Lung (tissue), 12 donors: ENCODE results near the gene ATP10D. TPM values are rescaled to one million over a fixed set of nuclear protein-coding genes. Genes with fewer than 3 reads are reported as not detected.

ENCODE experiments used
- ATAC-seq: fragments of 200-7000 bp; cut with Tn5 transposase; one replicate; pipeline ENCODE4 v1.9.1; 2020; ENCODE audit warnings: moderate number of reproducible peaks; ENCODE audit not compliant: insufficient read depth, low FRiP score
- DNase-seq, 3 donors: peaks; one replicate each; pipeline ENCODE4 v3.0.0-alpha.2; 2013 to 2017
- H3K27ac ChIP-seq, 2 donors: one replicate each; pipeline ENCODE4 v1.5.1; 2013; ENCODE audit warnings: mild to moderate bottlenecking in 2 of 2, moderate library complexity in 2 of 2, control low read depth in 1 of 2, inconsistent platforms in 1 of 2, low read depth in 1 of 2, low read length in 1 of 2
- H3K27me3 ChIP-seq, 3 donors: one replicate each; pipeline ENCODE4 v1.5.1; 2013; ENCODE audit warnings: low read length in 2 of 3; ENCODE audit not compliant: control insufficient read depth in 3 of 3, insufficient read depth in 3 of 3
- H3K36me3 ChIP-seq, 4 donors: one replicate each; pipeline ENCODE4 v1.5.1; 2013; ENCODE audit warnings: low read length in 4 of 4, mild to moderate bottlenecking in 1 of 4, moderate library complexity in 1 of 4; ENCODE audit not compliant: control insufficient read depth in 4 of 4, insufficient read depth in 4 of 4
- H3K4me1 ChIP-seq, 5 donors: one replicate each; pipeline ENCODE4 v1.5.1; 2013; ENCODE audit warnings: low read length in 5 of 5, mild to moderate bottlenecking in 2 of 5, moderate library complexity in 1 of 5; ENCODE audit not compliant: control insufficient read depth in 5 of 5, insufficient read depth in 5 of 5
- H3K4me3 ChIP-seq: one replicate; pipeline ENCODE4 v1.5.1; 2013; ENCODE audit warnings: mild to moderate bottlenecking, control low read depth, moderate library complexity
- H3K9ac ChIP-seq, 2 donors: one replicate each; pipeline ENCODE4 v1.5.1; 2013; ENCODE audit warnings: low read length in 2 of 2, control low read depth in 1 of 2; ENCODE audit not compliant: insufficient read depth in 1 of 2
- H3K9me3 ChIP-seq, 4 donors: one replicate each; pipeline ENCODE4 v1.5.1; 2013; ENCODE audit warnings: low read length in 3 of 4, mild to moderate bottlenecking in 1 of 4, moderate library complexity in 1 of 4; ENCODE audit not compliant: control insufficient read depth in 4 of 4, insufficient read depth in 3 of 4
- WGBS, 2 donors: extraction: QIAGEN DNeasy Blood & Tissue Kit; methylation state at CpG; one replicate each; pipeline ENCODE4 v1.1.7; 2013; 5-methylcytosine and 5-hydroxymethylcytosine counted together
- polyA plus RNA-seq, 2 donors: library from polyadenylated mRNA; stranded (reverse); fragments of 200-250 nt; gene quantifications; one replicate each; pipeline ENCODE4 v1.2.1, GENCODE V29; 2013
- total RNA-seq, 2 donors: library from RNA; depleted of rRNA in 1 of 2; stranded (reverse); fragments of >200 nt in 1 of 2; gene quantifications; one replicate each; pipeline ENCODE4 v1.2.1, GENCODE V29; 2014 to 2021
- TF ChIP-seq, protein P1 (sequence below): IDR thresholded peaks from 2 replicates; pipeline ENCODE4 v1.5.1; 2012; ENCODE audit warnings: mild to moderate bottlenecking; ENCODE audit errors: control extremely low read depth, extremely low read depth
- donor health status: control.
- donor health status: control.
- donor health status: Bipolar disorder and iron deficiency.
- donor health status: healthy.
- donor health status: DM: yes; HTN: yes; CAD: no.

The ATP10D gene
- total and polyA plus RNA-seq, 4 donors: 3.1 to 34.9 (median 14.9) TPM

- TF ChIP-seq, protein P1, sequence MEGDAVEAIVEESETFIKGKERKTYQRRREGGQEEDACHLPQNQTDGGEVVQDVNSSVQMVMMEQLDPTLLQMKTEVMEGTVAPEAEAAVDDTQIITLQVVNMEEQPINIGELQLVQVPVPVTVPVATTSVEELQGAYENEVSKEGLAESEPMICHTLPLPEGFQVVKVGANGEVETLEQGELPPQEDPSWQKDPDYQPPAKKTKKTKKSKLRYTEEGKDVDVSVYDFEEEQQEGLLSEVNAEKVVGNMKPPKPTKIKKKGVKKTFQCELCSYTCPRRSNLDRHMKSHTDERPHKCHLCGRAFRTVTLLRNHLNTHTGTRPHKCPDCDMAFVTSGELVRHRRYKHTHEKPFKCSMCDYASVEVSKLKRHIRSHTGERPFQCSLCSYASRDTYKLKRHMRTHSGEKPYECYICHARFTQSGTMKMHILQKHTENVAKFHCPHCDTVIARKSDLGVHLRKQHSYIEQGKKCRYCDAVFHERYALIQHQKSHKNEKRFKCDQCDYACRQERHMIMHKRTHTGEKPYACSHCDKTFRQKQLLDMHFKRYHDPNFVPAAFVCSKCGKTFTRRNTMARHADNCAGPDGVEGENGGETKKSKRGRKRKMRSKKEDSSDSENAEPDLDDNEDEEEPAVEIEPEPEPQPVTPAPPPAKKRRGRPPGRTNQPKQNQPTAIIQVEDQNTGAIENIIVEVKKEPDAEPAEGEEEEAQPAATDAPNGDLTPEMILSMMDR: no peak
- no peaks in the 10 kb centered on the region for H3K9me3 ChIP-seq
- no peak overlapping the region for H3K27ac ChIP-seq
- no peak overlapping the region for H3K4me3 ChIP-seq
- no peaks in the 10 kb centered on the region for H3K27me3 ChIP-seq
- H3K4me1 ChIP-seq: no peaks in the 10 kb centered on the region
- H3K9ac ChIP-seq: no peak overlapping the region
- 71 to 83% methylated on average over 4 of the region's 4 CpGs for WGBS, 2 donors
- no peak for DNase-seq
- no peaks in the 10 kb centered on the region for H3K36me3 ChIP-seq
- no peak for ATAC-seq
Measured at GRCh38 chr4:47474799-47475198, 10.3 kb upstream of the ATP10D start.

DNA sequence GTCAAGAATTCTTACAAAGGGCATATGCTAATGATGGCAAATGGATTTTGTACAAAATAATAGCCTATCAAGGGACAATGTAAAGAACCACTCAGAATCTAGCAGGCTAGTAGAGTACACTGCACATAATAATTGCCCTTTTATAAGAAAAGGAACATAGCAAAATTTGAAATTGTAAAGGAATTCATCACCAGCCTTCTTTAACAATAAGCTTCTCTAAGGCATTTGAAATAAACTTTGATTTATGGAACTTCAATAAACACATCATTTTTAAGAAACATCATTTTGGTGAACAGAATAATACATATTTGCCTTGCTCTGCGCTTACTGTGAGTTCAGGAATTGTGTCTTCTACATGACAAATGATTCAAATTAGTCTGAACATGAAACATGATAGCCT lies 9.7 kb upstream of the ATP10D start:
- Histone ChIP-seq H3K27ac (no peak overlapping the region), H3K36me3 (no peaks in the 10 kb centered on the region), H3K9ac (no peak overlapping the region), H3K4me1 (no peaks in the 10 kb centered on the region), H3K9me3 (no peaks in the 10 kb centered on the region), H3K27me3 (no peaks in the 10 kb centered on the region), H3K4me3 (no peak overlapping the region)
- TF ChIP-seq, protein P1: no peak
- no peak for DNase-seq
- 95% methylated on average over 1 of the region's 1 CpG for WGBS, 2 donors
- ATAC-seq: no peak

GRCh38 chr4:47478804-47479203 lies 6.3 kb upstream of the ATP10D start:
- Histone ChIP-seq H3K9me3 (no peaks in the 10 kb centered on the region), H3K36me3 (no peaks in the 10 kb centered on the region), H3K27ac (peak overlapping the region in 1 of 2 donors; percentile 31), H3K4me1 (no peaks in the 10 kb centered on the region), H3K9ac (no peak overlapping the region), H3K27me3 (no peaks in the 10 kb centered on the region), H3K4me3 (no peak overlapping the region)
- 88 to 97% methylated on average over 4 of the region's 4 CpGs for WGBS, 2 donors
- TF ChIP-seq, protein P1: no peak
- ATAC-seq: no peak
- DNase-seq: no peak

DNA sequence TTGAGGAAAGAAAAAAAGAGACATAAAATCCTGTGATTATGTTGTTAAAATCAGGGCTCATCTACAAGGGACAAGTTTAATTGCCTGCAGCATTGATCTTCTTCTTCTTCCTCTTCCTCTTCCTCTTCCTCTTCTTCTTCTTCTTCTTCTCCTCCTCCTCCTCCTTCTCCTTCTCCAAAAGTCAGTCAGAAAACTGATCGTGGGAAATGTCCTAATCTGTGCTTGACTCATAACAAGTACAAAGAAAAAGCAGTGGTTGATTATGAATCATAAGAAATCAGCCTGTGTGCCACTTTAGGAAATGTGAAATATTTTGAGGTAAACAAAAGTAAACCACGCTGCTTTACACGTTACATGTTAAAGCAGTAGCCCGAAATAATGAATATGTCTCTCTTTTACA lies 2.7 kb upstream of the ATP10D start:
- WGBS, 2 donors: 50 to 60% methylated on average over 4 of the region's 4 CpGs
- H3K9ac ChIP-seq: no peak overlapping the region
- peaks cover 0 to 11% (median 0%) of the 10 kb centered on the region in 5 donors for H3K4me1 ChIP-seq
- H3K9me3 ChIP-seq: no peaks in the 10 kb centered on the region
- H3K27me3 ChIP-seq: no peaks in the 10 kb centered on the region
- DNase-seq: no peak
- no peak for ATAC-seq
- H3K4me3 ChIP-seq: no peak overlapping the region
- no peak overlapping the region for H3K27ac ChIP-seq
- TF ChIP-seq, protein P1: no peak
- no peaks in the 10 kb centered on the region for H3K36me3 ChIP-seq
